DMS53 (cell line): ENCODE data around the gene SLC6A9.

Experiments used
- DNase-seq: peaks from one replicate; lab custom pipeline; 2025; lab: John Stamatoyannopoulos, UW

SLC6A9 gene

GRCh38 chr1:43983253-43983899, 47.9 kb downstream of the SLC6A9 start:
- no peak for DNase-seq

- no peak for DNase-seq
Observed at GRCh38 chr1:43982808-43983207, 48.5 kb downstream of the SLC6A9 start.

DNA sequence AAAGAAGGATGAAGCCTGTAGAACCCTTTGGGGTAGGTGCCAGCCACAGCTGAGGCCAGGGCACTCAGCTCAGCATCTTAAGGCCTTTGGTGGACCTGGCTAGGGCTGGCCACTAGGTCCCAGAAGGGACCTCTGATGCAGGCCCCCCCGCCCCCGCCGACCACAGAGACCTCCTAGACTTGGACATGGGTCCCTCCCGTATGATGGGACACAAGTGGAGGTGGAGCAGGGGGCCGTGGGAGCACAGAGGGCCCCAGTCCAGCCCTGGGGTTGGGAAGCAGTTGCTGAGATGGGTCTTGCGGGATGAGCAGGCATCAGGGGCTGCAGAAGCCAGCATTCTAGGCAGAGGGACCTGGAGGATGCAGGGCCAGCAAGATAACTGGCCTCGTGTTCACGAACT, 49.0 kb downstream of the SLC6A9 start:
- DNase-seq, result no peak

DNA sequence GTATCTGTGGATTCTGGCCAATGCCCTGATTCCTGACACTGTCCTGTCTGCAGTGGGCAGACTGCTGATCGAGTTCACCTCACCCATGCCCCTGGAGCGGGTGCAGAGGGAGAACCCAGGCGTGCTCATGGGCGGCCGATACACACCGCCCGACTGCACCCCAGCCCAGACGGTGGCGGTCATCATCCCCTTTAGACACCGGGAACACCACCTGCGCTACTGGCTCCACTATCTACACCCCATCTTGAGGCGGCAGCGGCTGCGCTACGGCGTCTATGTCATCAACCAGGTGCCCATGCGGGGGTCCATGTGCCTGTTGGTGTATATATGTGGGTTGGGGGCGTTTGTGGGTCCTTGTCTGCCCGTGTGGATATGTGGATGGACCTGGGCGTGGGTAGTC, 49.6 kb downstream of the SLC6A9 start:
- DNase-seq, result no peak

DNA sequence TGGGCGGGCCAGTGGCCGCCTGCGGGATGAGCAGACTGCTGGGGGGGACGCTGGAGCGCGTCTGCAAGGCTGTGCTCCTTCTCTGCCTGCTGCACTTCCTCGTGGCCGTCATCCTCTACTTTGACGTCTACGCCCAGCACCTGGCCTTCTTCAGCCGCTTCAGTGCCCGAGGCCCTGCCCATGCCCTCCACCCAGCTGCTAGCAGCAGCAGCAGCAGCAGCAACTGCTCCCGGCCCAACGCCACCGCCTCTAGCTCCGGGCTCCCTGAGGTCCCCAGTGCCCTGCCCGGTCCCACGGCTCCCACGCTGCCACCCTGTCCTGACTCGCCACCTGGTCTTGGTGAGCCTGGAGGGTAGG, 50.1 kb downstream of the SLC6A9 start:
- no peak for DNase-seq

DNA sequence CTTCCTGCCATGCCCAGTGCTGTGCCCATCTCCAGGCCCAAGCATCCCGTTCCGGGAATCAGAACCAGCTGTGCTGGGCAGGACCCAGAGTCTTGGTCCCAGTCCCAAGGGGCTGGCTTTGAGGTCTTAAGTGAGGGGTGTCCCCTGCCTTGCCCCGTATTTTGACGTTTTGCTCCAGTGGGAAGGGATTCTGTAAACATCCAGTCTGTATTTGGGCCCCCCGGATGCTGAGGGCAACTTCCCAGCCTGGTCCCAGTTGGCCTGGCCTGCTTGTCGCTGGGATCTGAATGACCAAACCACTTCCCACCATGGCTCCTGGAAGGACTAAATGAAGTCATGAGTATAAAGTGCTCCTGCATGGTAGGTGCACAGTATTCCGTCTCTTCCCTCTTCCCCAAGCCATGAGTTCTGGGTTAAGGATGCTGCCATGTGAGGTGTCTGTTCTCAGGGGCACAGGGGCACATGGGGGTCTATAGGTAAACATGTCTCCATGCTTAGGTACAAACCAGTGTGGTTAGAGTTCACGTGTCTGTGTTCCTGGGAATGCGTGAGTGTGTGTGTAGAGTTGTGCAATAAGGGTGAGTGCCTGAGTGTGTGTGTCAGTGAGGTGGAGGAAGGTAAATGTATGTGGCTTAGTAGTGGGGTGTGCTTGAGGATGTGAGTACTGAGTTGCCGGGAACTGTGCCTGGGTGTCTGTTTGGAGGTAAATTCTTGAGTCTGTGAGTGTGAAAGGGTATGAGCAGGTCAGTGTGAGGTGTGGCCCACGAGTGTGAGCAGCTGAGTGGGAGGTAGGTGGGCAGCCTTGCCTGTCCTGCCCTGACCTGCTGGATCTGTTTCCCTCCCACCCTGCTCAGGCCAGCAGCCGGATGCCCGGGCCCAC, 50.8 kb downstream of the SLC6A9 start:
- no peak for DNase-seq

- peak; percentile 68 for DNase-seq
Observed at GRCh38 chr1:43979528-43980254, 51.6 kb downstream of the SLC6A9 start.

DNA sequence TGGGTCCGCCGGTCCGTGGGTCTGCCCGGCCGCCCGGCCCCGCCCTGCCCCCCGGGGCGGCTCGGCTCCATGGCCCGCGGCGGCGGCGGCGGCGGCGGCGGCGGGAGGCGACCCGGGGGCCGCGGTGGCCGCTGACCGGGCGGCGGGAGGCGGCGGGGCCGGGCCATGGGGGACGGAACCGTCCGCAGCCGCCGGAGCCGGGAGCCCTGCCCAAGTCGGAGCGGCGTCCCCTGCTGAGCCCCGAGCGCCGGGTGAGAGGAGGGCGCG, 52.1 kb downstream of the SLC6A9 start:
- no peak for DNase-seq

DNA sequence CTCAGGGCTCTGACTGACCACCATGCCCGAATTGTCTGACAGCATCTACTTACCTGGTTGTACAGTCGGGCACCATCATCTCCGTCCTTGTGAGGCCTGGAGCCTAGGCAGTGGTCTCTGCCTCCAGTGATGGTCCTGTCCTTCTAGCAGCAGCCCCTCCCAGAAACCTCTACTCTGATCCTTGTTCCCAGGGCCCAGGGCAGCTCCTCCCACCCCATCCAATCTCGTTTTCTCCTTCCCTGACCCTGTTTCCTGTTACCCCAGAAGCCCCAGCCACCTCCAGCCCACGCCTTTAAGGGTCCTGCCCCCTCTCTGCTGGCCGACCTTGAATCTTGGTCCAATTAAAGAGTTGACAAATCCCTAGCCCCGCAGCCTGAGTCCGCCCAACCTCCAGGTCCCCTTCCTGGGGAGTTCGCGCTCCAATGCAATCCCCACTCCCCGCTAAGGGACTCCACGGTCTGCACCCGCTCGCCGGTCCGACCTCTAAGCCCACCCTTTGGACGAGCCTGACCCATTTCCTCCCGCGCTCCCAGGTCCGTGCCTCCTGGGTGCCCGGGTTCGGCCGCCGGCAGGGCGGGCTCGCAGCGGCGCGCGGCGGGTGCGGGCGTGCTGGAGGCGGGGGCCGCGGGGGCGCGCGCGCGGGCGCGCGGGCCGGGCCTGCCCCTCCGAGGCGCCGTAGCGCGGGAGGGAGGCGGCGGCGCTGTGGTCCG, 52.6 kb downstream of the SLC6A9 start, which contains the start of gene B4GALT2:
TSS of gene B4GALT2 (plus strand) at position 660 of the 710 bp plus-strand sequence. CDS start 1,951 bp downstream, outside the sequence.
- peak; percentile 77 for DNase-seq

- no peak for DNase-seq
Observed at GRCh38 chr1:43978264-43978550, 53.1 kb downstream of the SLC6A9 start.

- no peak for DNase-seq
Observed at GRCh38 chr1:43977376-43978263, 53.6 kb downstream of the SLC6A9 start.

DNA sequence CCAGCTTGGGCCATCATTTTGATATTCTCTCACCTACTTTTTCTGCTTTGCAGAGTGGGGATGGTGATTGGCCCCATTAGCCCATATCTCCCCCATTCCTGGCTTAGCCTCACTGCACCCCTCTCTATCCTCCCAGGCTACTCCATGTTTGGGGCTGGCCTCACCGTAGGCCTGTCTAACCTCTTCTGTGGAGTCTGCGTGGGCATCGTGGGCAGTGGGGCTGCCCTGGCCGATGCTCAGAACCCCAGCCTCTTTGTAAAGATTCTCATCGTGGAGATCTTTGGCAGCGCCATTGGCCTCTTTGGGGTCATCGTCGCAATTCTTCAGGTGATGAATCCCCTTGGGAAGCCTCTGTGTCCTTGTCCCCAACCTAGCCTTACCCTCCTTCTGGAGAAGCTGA, 54.4 kb downstream of the SLC6A9 start:
- no peak for DNase-seq

DNA sequence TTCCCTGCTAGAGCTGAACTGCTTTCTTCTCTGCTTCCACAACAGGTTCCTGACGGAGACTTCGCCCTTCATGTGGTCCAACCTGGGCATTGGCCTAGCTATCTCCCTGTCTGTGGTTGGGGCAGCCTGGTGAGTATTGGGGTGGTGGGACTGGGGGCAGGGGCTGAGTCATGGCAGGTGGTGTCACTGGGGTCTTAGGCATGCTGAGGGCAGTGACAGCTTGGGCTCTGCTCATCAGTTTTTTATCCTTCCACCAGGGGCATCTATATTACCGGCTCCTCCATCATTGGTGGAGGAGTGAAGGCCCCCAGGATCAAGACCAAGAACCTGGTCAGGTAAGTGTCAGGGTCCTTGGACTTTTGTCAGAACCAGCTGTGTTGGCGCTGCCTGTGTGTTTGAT, 55.2 kb downstream of the SLC6A9 start:
- DNase-seq, result no peak

GRCh38 chr1:43975249-43975961, 55.9 kb downstream of the SLC6A9 start:
- peak; percentile 77 for DNase-seq

DNA sequence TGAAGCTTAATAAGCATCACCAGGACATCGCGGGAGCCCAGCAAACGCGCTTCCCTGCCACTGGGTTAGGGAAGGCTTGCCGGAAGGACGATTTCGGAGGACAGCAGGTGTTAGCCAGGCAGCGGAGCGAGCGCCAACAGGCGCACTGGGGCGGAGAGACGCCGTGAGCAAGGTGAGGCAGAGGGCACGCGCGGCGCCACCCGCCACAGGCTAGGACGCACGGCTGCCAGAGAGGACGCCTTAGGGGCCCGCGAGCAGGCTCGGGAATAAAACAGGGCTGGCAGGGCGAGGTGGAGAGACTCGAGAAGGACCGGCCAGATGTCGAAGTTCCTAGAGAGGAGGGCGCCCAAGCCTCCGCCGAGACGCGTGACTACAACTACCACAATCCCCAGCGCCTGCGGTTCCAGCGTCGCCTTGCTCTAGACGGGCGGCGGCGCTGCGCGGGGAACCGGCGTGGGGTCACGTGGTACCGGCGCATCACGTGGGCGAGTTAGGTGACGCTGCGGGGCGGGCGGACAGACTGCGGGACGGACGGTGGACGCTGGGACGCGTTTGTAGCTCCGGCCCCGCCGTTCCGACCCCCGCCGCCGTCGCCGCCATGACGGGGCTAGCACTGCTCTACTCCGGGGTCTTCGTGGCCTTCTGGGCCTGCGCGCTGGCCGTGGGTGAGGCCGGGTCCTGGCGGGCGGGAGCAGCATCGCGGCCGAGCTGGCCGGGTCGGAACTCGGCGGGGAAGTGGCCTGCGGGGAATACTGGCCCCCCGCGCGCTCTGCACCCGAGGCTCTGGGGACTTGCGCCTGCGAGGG, 56.6 kb downstream of the SLC6A9 start, which contains the start of gene ATP6V0B:
TSS of gene ATP6V0B (plus strand) at position 518 of the 806 bp plus-strand sequence. CDS start at position 599, 81 bp downstream.
- peak; percentile 99 for DNase-seq

GRCh38 chr1:43973981-43974442, 57.2 kb downstream of the SLC6A9 start:
- no peak for DNase-seq

DNA sequence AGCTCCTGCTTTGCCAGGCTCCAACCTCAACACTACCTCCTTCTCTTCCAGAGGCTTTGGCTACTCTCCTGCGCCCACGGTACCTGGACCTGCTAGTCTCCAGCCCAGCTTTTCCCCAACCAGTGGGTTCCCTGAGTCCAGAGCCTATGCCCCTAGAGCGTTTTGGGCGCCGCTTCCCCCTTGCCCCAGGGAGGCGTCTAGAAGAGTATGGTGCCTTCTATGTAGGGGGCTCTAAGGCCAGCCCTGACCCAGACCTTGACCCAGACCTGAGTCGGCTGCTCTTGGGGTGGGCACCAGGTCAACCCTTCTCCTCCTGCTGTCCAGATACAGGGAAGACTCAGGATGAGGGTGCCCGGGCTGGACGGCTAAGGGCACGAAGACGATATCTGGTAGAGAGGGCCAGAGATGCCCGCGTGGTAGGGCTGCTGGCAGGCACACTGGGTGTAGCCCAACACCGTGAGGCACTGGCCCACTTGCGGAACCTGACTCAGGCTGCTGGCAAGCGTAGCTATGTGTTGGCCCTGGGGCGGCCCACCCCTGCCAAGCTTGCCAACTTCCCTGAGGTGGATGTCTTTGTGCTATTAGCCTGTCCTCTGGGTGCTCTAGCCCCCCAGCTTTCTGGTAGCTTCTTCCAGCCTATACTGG, 59.8 kb downstream of the SLC6A9 start:
- no peak for DNase-seq

GRCh38 chr1:43970911-43971310, 60.4 kb downstream of the SLC6A9 start:
- DNase-seq, result no peak

DNA sequence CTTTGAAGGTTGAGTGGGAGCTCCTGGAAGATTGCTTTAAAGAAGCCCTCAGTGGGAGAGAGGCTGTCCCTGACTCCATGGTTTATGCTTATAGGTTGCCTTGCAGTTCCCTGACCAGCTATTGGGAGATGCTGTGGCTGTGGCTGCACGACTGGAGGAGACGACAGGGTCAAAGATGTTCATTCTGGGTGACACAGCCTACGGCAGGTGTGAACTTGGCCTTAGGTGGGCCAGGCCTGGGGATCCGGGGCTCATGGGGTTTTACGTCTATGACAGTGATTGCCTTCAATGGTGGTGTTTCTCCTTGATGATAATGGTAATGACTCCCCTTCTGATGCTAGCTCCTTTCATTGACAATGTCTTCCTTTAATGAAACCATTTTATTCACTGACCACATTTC, 60.8 kb downstream of the SLC6A9 start:
- peak; percentile 44 for DNase-seq
